ENCODE measurements around the gene IL16.

IL16 gene

DNA sequence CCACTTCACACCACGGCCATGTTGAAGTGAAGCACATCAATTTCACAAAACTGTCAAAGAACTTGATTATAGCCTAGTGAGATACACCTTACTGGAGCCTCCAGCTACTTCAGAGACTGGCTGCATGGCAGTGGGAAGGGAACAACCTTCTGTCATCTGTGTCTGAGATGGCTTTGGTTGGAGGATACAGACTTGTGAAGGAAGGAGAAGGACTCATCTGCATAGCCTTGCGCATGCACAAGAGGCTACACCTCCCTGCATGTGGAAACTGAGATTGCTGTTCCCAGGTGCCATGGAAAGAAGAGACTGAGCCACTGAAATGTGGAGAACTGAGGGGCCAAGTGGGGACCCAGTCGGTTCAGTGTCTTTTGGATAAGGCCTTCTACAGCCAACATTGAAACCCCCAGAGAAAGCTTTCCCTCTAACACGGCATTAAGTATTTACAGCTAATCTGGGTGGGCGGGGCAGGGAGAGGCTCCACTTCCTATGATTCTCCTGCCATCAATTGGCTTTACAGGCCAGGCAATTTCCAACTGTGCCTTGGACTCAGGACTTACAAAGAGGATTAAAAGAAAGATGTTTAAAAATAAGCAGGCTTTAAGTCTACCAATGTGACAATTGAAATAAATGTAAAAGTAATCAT lies 58.8 kb downstream of the IL16 start:
- Histone ChIP-seq H3K9me3 (ENCODE audit: control insufficient read depth in 2 of 2, low read length in 2 of 2) (no peaks in the 10 kb centered on the region), H3K9ac (ENCODE audit: low read length in 2 of 2) (no peak overlapping the region), H3K4me3 (ENCODE audit: low read length in 2 of 2) (no peak overlapping the region), H3K27ac (ENCODE audit: low read length) (no peak overlapping the region), H3K4me1 (ENCODE audit: control insufficient read depth, insufficient read depth, low read length) (no peaks in the 10 kb centered on the region), H3K36me3 (ENCODE audit: control insufficient read depth in 2 of 2, insufficient read depth in 2 of 2, low read length in 2 of 2) (no peaks in the 10 kb centered on the region), H3K27me3 (ENCODE audit: control insufficient read depth in 1 of 2, insufficient read depth in 2 of 2, low read length in 2 of 2) (peaks cover 0 to 4% of the 10 kb centered on the region in 2 donors)

DNA sequence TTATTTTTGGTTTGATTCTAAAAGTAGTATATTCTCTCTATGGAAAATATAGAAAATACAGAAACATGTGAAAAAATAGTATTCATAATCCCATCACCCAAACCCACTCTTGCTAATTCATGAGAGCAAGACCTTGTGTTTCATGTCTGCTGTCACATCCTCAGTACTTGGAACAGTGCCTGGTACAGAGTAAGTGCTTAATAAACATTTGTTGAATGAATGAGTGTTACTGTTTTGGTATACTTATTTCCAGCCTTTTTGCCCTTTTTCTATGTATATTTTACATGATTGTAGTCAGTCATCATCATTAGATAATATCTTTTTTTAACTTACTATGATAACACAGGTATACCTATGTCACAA lies 59.3 kb downstream of the IL16 start:
- no peak overlapping the region for H3K27ac ChIP-seq (ENCODE audit: low read length)
- peaks cover 0 to 4% of the 10 kb centered on the region in 2 donors for H3K27me3 ChIP-seq (ENCODE audit: control insufficient read depth in 1 of 2, insufficient read depth in 2 of 2, low read length in 2 of 2)
- H3K9ac ChIP-seq (ENCODE audit: low read length in 2 of 2): no peak overlapping the region
- no peak overlapping the region for H3K4me3 ChIP-seq (ENCODE audit: low read length in 2 of 2)
- no peaks in the 10 kb centered on the region for H3K36me3 ChIP-seq (ENCODE audit: control insufficient read depth in 2 of 2, insufficient read depth in 2 of 2, low read length in 2 of 2)
- no peaks in the 10 kb centered on the region for H3K9me3 ChIP-seq (ENCODE audit: control insufficient read depth in 2 of 2, low read length in 2 of 2)
- no peaks in the 10 kb centered on the region for H3K4me1 ChIP-seq (ENCODE audit: control insufficient read depth, insufficient read depth, low read length)

DNA sequence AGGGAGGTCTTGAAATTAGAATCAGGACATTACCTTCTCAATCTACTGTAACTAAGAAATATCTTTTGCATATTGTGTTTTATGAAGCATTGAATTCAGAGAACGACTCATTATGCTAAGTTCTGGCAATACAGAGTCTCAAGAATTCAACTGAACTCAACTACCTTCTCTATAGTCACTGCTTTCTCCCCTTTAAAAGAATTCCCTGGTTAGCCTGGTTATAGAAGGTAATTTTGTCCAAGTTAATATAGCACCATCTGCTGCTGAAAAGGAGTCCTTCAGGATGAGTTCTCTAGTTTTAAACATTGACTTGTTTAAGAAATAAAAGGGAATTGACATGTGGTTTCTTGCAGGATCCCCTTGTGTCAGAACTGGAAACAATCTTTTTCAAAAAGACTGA lies 60.2 kb downstream of the IL16 start:
- Histone ChIP-seq H3K9me3 (ENCODE audit: control insufficient read depth in 2 of 2, low read length in 2 of 2) (no peaks in the 10 kb centered on the region), H3K27ac (ENCODE audit: low read length) (no peak overlapping the region), H3K4me3 (ENCODE audit: low read length in 2 of 2) (no peak overlapping the region), H3K4me1 (ENCODE audit: control insufficient read depth, insufficient read depth, low read length) (no peaks in the 10 kb centered on the region), H3K9ac (ENCODE audit: low read length in 2 of 2) (no peak overlapping the region), H3K27me3 (ENCODE audit: control insufficient read depth in 1 of 2, insufficient read depth in 2 of 2, low read length in 2 of 2) (peaks cover 0 to 4% of the 10 kb centered on the region in 2 donors), H3K36me3 (ENCODE audit: control insufficient read depth in 2 of 2, insufficient read depth in 2 of 2, low read length in 2 of 2) (no peaks in the 10 kb centered on the region)

DNA sequence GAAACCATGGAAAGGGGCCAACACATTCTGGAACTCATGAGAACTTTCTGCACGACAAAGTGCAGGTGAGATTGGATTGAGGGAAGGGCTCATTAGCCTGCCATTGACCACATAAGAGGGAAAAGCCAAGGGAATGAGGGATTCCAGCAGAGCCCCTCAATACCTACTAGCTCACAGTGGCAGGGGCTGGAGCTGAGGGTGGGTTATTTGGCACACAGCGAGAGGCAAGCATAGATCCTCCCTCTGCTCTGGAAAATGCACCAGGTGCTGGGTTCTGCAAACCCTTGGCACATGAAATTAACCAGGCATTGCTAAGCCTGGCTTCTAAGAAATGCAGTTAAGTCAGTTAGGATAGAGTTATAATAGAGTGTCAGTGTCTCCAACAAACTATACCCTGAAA lies 60.8 kb downstream of the IL16 start:
- Histone ChIP-seq H3K9ac (ENCODE audit: low read length in 2 of 2) (no peak overlapping the region), H3K27ac (ENCODE audit: low read length) (no peak overlapping the region), H3K4me1 (ENCODE audit: control insufficient read depth, insufficient read depth, low read length) (no peaks in the 10 kb centered on the region)

DNA sequence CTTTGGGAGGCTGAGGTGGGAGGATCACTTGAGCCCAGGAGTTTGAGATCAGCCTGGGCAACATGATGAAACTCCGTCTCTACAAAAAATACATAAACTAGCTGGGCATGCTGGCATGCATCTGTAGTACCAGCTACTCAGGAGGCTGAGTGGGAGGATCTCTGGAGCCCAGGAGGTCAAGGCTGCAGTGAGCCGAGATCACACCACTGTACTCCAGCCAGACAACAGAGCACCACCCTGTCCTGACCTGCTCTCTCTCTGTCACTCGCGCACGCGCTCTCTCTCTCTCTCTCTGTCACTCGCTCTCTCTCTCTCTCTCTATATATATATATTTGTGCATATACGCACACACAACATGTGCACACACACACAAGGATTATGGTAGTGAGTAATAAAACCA lies 61.8 kb downstream of the IL16 start:
- no peak overlapping the region for H3K27ac ChIP-seq (ENCODE audit: low read length)
- no peaks in the 10 kb centered on the region for H3K9me3 ChIP-seq (ENCODE audit: control insufficient read depth in 2 of 2, low read length in 2 of 2)
- H3K27me3 ChIP-seq (ENCODE audit: control insufficient read depth in 1 of 2, insufficient read depth in 2 of 2, low read length in 2 of 2): peaks cover 0 to 5% of the 10 kb centered on the region in 2 donors
- no peak overlapping the region for H3K4me3 ChIP-seq (ENCODE audit: low read length in 2 of 2)
- no peak overlapping the region for H3K9ac ChIP-seq (ENCODE audit: low read length in 2 of 2)
- no peaks in the 10 kb centered on the region for H3K36me3 ChIP-seq (ENCODE audit: control insufficient read depth in 2 of 2, insufficient read depth in 2 of 2, low read length in 2 of 2)
- peaks cover 2% of the 10 kb centered on the region for H3K4me1 ChIP-seq (ENCODE audit: control insufficient read depth, insufficient read depth, low read length)

More for the DNA sequence above, 60.8 kb downstream of the IL16 start:
- Histone ChIP-seq H3K36me3 (ENCODE audit: control insufficient read depth in 2 of 2, insufficient read depth in 2 of 2, low read length in 2 of 2) (no peaks in the 10 kb centered on the region), H3K4me3 (ENCODE audit: low read length in 2 of 2) (no peak overlapping the region), H3K27me3 (ENCODE audit: control insufficient read depth in 1 of 2, insufficient read depth in 2 of 2, low read length in 2 of 2) (peaks cover 0 to 4% of the 10 kb centered on the region in 2 donors), H3K9me3 (ENCODE audit: control insufficient read depth in 2 of 2, low read length in 2 of 2) (no peaks in the 10 kb centered on the region)

DNA sequence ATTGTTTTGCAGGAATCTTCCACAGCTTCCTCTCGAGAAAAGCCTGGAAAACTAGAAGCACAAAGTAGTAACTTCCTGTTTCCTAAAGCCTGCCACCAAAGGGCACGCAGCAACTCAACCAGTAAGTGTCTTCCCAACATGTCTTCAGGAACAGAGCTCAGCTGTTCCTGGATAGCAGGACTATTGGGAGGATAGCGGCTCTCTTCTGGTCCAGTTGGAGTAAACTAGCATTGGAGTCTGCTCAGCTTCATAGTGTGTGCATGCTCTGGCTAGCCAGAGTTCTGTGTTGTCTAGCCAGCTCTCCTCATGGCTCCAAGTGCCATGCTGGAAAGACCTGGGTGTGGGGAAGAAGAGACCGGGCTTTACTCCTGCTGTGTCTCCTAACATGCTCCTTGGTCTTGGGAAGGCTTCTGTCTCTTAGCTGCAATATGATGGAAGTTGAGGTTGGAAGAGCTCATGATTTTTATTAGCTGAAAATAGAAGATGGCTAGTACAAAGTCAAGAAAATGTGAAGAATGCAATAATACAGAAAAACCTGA lies 63.1 kb downstream of the IL16 start:
- H3K9me3 ChIP-seq (ENCODE audit: control insufficient read depth in 2 of 2, low read length in 2 of 2): no peaks in the 10 kb centered on the region
- peaks cover 3% of the 10 kb centered on the region for H3K4me1 ChIP-seq (ENCODE audit: control insufficient read depth, insufficient read depth, low read length)
- H3K36me3 ChIP-seq (ENCODE audit: control insufficient read depth in 2 of 2, insufficient read depth in 2 of 2, low read length in 2 of 2): no peaks in the 10 kb centered on the region
- H3K4me3 ChIP-seq (ENCODE audit: low read length in 2 of 2): no peak overlapping the region
- H3K27me3 ChIP-seq (ENCODE audit: control insufficient read depth in 1 of 2, insufficient read depth in 2 of 2, low read length in 2 of 2): peaks cover 0 to 6% of the 10 kb centered on the region in 2 donors
- no peak overlapping the region for H3K27ac ChIP-seq (ENCODE audit: low read length)
- no peak overlapping the region for H3K9ac ChIP-seq (ENCODE audit: low read length in 2 of 2)

DNA sequence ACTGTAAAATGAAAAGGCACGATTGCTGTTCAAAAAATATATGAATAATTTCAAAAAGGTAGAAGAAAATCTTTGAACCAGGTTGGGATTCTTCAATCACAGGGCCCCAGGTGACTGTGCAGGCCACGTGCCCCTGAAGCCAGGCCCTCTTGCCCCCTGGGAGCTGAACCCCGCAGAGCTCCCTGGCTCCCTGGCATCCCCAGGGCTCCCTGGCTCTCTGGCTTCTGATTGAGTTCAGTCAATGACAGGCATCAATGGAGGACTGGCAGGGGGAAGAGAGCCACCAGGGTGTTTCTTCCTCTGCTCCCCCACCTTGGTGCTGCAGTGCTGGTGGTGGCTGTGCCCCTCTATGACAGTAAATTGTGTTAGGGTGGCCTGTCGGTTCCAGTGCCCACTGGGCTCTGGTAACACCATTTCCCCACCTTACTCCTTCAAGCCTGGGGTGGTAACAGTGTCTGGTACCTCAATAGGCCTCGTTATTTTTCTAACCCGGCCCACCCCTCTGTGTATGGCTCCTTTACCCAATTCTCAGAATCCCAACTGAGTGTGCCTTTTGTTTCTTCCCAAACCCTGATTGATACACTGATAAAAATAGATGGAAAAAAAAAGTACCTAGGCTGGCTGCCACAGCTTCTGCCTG lies 64.6 kb downstream of the IL16 start:
- no peak overlapping the region for H3K9ac ChIP-seq (ENCODE audit: low read length in 2 of 2)
- peaks cover 14% of the 10 kb centered on the region for H3K4me1 ChIP-seq (ENCODE audit: control insufficient read depth, insufficient read depth, low read length)
- no peak overlapping the region for H3K4me3 ChIP-seq (ENCODE audit: low read length in 2 of 2)
- H3K36me3 ChIP-seq (ENCODE audit: control insufficient read depth in 2 of 2, insufficient read depth in 2 of 2, low read length in 2 of 2): no peaks in the 10 kb centered on the region
- H3K9me3 ChIP-seq (ENCODE audit: control insufficient read depth in 2 of 2, low read length in 2 of 2): no peaks in the 10 kb centered on the region
- no peak overlapping the region for H3K27ac ChIP-seq (ENCODE audit: low read length)
- H3K27me3 ChIP-seq (ENCODE audit: control insufficient read depth in 1 of 2, insufficient read depth in 2 of 2, low read length in 2 of 2): peaks cover 0 to 8% of the 10 kb centered on the region in 2 donors

DNA sequence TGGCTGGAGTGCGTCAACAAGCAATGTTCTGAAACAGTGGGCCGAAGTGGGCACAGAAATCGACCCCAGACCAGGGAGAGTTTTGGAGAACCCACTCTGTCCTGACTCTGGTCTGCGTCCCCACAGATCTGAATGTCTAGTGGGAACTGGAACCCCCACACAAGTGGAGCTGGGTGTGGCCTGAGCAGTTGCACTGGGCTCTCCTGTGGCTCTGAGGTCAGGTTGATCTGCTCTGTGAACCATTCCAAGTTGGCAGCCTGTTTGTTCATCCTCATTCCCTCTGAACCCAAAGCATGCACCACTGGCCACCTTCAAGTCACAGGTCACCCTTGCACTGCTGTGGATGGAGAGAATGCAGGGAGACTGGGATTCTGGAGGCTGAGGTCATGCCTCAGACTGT lies 66.8 kb downstream of the IL16 start:
- Histone ChIP-seq H3K4me1 (ENCODE audit: control insufficient read depth, insufficient read depth, low read length) (peaks cover 17% of the 10 kb centered on the region), H3K27me3 (ENCODE audit: control insufficient read depth in 1 of 2, insufficient read depth in 2 of 2, low read length in 2 of 2) (peaks cover 0 to 8% of the 10 kb centered on the region in 2 donors), H3K4me3 (ENCODE audit: low read length in 2 of 2) (no peak overlapping the region), H3K9me3 (ENCODE audit: control insufficient read depth in 2 of 2, low read length in 2 of 2) (no peaks in the 10 kb centered on the region), H3K36me3 (ENCODE audit: control insufficient read depth in 2 of 2, insufficient read depth in 2 of 2, low read length in 2 of 2) (peaks cover 0 to 4% of the 10 kb centered on the region in 2 donors), H3K27ac (ENCODE audit: low read length) (no peak overlapping the region), H3K9ac (ENCODE audit: low read length in 2 of 2) (no peak overlapping the region)

DNA sequence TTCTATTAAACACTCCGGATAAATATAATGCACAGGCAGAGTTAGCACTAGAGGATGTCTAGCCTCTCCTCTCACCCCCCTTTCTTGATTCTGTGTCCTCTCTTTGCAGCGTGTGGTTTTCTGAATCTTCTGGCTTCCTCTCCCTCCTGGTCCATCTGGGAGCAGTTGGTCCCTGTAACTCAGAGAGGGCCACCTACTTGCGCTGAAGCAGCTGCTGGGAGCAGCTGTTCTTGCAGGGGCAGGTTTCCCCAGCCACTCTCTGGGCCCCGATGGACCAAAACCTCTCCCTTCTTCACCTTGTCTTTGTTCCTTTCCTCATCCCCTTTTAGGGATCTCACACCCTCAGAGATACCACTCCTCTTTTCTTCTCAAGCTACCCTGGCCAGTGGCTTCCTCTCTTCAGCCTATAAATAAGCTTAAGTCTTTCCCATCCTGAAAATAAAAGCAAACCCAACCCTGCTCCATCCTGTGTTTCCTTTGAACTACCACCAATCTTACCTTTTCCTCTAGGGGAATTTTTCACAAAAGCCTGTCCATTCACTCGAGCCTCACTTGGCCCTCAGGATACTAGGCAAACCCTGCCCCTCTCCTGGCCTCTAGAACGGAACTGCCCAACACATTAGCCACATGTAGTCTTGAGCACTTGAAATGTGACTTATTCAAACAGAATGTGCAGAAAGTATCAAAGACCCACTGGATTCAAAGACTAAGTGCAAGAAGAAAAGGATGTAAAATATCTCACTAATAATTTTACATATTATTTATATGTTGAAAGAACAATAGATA lies 67.6 kb downstream of the IL16 start:
- Histone ChIP-seq H3K4me3 (ENCODE audit: low read length in 2 of 2) (no peak overlapping the region), H3K27me3 (ENCODE audit: control insufficient read depth in 1 of 2, insufficient read depth in 2 of 2, low read length in 2 of 2) (peaks cover 0 to 8% of the 10 kb centered on the region in 2 donors), H3K27ac (ENCODE audit: low read length) (no peak overlapping the region)

DNA sequence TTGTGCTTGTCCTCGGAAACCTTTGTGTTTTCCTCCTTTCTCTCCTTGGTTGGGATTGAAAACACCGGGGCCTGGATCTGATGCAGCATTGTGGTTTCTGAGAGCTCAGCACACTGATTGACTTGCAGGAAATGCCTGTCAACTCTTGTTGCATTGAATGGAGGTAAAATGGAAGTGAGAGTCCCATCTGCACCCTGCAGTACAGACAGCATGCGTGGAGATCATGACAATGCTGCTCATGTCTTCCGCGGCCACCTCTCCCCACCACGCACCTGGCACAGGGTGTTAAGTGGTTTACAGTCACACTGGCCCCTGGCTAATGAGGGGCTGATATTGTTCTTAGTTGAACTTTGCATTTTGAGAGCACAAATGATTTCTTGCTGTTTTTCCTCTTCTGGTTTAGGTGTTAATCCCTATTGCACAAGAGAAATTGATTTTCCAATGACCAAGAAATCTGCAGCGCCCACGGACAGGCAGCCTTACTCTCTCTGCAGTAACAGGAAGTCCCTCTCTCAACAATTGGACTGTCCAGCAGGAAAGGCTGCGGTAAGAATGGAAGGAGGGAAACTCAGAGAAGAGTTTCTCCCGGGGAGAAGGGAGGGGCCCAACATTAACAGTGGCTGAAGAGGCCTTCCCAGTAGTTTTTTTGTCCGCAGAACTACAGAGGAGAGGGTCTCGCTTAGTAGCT lies 68.7 kb downstream of the IL16 start:
- H3K9me3 ChIP-seq (ENCODE audit: control insufficient read depth in 2 of 2, low read length in 2 of 2): no peaks in the 10 kb centered on the region
- H3K27me3 ChIP-seq (ENCODE audit: control insufficient read depth in 1 of 2, insufficient read depth in 2 of 2, low read length in 2 of 2): peaks cover 0 to 6% of the 10 kb centered on the region in 2 donors
- H3K27ac ChIP-seq (ENCODE audit: low read length): no peak overlapping the region
- H3K4me3 ChIP-seq (ENCODE audit: low read length in 2 of 2): peak overlapping the region in 1 of 2 donors; percentile 62
- H3K9ac ChIP-seq (ENCODE audit: low read length in 2 of 2): no peak overlapping the region
- peaks cover 0 to 4% of the 10 kb centered on the region in 2 donors for H3K36me3 ChIP-seq (ENCODE audit: control insufficient read depth in 2 of 2, insufficient read depth in 2 of 2, low read length in 2 of 2)
- H3K4me1 ChIP-seq (ENCODE audit: control insufficient read depth, insufficient read depth, low read length): peaks cover 17% of the 10 kb centered on the region

More for the DNA sequence above, 67.6 kb downstream of the IL16 start:
- H3K4me1 ChIP-seq (ENCODE audit: control insufficient read depth, insufficient read depth, low read length): peaks cover 17% of the 10 kb centered on the region
- H3K9me3 ChIP-seq (ENCODE audit: control insufficient read depth in 2 of 2, low read length in 2 of 2): no peaks in the 10 kb centered on the region
- peaks cover 0 to 4% of the 10 kb centered on the region in 2 donors for H3K36me3 ChIP-seq (ENCODE audit: control insufficient read depth in 2 of 2, insufficient read depth in 2 of 2, low read length in 2 of 2)
- H3K9ac ChIP-seq (ENCODE audit: low read length in 2 of 2): no peak overlapping the region

Measured in stomach smooth muscle (tissue), 2 donors.